Gastrocnemius medialis (tissue), 4 donors: Measurements from ENCODE around the gene PEA15.

Experiments
- POLR2A ChIP-seq, 2 donors: fragments of 450-650 bp; IDR thresholded peaks; one replicate each; pipeline ENCODE4 v1.6.1; 2017; ENCODE audit warnings: antibody characterized with exemption in 2 of 2, mild to moderate bottlenecking in 2 of 2, moderate library complexity in 2 of 2
- TF ChIP-seq, protein P1 (sequence below), 5 experiments: fragments of 450-650 bp in 3 of 5; fragments of 200-600 bp in 2 of 5; sonication (generic) in 2 of 5; IDR thresholded peaks in 4 of 5; conservative IDR thresholded peaks in 1 of 5; 1 replicate in 4 of 5; 2 replicates in 1 of 5; pipeline ENCODE4 v1.5.1; 2016 to 2019; ENCODE audit warnings: antibody characterized with exemption in 5 of 5, mild to moderate bottlenecking in 3 of 5, moderate library complexity in 3 of 5

DNA sequence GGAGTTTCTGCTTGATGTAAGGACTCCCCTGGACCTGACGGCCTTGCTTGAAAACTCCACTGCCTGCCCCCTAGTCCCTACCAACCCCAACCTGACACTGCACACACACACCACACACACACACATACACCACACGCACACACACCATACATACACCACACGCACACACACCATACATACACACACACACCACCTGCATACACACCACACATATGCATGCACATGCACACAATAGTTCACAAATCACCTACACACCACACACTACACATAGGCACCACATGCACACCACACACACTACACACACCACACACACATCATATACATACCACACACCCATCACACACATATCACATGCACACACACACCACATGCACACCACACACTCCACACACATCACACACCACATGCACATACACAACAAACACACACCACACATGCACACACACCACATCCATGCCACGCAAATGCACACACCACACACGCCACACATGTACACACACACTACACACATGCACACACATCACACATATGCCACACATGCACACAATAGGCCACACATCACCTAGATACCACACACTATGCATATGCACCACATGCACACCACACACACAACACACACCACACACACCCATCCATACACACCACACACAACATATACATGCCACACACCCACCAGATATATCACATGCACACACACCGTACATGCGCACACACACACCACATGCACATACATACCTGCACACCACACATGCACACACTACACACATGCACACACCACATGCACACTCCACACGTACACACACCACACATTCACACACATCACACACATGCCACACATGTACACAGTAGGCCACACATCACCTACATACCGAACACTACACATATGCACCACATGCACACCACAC, 11.1 kb upstream of the PEA15 start:
- TF ChIP-seq POLR2A (IDR thresholded peaks at IDR 0.05) = no peak
- TF ChIP-seq, protein P1, sequence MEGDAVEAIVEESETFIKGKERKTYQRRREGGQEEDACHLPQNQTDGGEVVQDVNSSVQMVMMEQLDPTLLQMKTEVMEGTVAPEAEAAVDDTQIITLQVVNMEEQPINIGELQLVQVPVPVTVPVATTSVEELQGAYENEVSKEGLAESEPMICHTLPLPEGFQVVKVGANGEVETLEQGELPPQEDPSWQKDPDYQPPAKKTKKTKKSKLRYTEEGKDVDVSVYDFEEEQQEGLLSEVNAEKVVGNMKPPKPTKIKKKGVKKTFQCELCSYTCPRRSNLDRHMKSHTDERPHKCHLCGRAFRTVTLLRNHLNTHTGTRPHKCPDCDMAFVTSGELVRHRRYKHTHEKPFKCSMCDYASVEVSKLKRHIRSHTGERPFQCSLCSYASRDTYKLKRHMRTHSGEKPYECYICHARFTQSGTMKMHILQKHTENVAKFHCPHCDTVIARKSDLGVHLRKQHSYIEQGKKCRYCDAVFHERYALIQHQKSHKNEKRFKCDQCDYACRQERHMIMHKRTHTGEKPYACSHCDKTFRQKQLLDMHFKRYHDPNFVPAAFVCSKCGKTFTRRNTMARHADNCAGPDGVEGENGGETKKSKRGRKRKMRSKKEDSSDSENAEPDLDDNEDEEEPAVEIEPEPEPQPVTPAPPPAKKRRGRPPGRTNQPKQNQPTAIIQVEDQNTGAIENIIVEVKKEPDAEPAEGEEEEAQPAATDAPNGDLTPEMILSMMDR (IDR thresholded peaks at IDR 0.05 in 4 of 5, conservative IDR thresholded peaks at IDR 0.05 in 1 of 5) = no peak
